HG03469 (cell line): ENCODE data around the gene SLIT1.

Source experiments
- ATAC-seq: cut with Tn5 transposase; IDR thresholded peaks from one replicate; pipeline ENCODE4 v1.9.1; 2021; ENCODE audit warnings: mild to moderate bottlenecking, moderate library complexity, moderate number of reproducible peaks; ENCODE audit not compliant: unreplicated experiment

Gene SLIT1

DNA sequence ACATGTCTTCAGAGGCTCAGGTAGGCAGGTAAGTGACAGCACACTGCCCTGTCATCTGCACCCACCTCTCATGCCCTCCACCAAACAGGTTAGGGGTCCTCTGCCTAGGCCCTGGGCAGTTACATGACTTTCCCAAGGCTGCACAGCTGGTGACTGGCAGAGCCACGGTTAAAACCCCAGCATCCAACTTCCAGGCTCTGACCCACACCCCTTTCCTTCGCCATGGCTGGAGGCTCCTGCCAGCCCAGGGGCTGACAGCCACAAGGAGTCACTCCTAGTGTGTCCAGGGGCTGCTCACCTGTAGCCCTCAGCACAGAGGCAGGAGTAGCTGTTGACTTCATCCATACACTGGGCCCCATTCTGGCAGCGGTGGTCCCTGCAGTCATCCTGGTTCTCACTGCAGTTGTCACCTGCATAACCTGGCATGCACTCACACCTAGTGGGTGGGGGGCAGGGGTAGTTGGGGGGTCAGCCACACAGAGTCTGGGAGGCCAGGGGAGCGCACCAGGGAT, 175.0 kb downstream of the SLIT1 start:
- ATAC-seq, result no peak

DNA sequence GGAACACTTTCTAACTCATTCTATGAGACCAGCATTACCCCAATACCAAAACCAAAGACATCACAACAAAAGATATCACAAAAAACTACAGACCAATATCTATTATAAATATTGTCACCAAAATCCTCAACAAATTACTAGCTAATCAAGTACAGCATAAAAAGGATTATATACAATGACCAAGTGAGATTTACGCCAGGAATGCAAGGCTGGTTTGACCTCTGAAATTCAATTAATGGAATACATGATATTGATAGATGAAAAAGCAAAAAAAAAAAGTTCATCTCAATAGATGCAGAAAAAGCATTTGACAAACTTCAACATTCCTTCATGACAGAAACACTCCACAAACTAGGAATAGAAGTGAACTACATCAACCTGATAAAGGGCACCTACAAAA, 178.3 kb downstream of the SLIT1 start:
- no peak for ATAC-seq

DNA sequence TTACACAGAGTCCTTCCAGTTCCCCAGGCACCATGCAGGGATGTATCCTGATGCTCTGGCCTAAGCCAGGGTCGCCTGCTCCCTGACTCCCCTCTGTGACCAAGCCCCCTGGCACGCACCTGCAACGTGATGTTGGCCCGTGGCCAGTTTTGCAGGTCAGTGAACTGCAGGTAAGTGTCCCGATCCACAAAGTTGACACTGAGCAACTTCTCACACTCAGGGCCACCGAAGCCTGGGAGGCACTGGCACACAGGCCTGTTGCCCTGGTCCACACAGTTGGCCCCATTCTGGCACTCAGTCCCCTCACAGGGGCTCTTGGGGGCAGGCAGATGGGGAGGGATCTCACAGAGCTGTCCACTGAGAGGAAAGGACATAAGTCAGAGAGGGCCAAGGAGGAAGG, 179.4 kb downstream of the SLIT1 start:
- ATAC-seq, result no peak

DNA sequence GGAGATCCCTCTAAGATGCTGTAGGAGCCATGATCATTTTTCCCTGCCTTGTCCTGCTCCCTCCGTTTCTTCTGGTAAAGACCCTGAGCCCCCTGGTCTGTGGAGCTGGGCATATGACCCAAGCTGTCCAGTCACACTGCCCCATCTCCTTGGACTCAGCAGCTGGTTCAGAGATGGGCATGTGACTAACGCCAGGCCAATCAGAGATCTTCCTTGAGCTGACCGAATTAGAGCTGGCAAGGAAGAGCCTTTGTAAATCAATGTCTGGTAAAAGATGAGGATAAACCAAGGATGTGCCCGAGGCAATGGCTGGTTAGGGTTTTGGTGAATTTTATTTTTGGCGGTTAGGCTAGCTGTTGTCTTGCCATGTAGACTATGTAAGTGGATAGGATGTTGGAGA, 180.4 kb downstream of the SLIT1 start:
- no peak for ATAC-seq

DNA sequence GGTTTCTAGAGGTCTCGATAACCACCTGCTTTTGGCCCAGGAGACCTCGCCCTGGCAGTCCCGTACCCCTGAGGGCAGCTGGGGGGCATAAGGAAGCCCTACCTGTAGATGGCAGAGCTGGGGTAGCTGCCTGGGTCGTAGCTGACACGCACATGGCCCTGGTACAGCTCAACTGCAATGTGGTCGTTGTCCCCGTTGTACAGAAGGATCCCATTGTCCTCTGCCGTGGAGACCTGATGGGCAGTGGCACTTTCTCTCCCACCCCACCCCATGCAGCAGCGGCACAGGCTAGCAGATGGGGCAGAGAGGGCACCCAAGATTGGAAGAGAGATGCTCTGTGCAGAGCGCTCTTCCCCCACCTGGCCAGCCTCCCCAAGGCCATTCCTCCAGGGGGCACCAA, 181.2 kb downstream of the SLIT1 start:
- no peak for ATAC-seq

DNA sequence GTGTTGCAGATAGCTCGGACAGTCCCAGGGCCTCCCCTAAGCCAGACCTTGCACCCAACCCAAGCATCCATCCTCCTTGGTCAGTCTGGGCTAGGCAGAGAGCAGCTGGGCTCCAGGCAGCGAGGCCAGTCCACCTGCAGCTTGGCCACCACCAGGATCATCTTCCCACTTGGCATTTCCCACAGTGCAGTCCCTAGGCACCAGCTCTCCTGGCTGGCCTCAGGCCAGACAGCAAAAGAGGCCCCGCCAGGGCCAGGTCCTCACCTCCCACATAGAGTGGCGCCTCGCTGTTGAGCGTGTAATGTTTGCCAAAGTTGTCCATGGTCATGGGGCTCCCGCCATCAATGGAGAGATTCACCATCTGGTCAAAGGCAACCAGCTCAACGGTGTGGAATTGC, 182.0 kb downstream of the SLIT1 start:
- ATAC-seq, result no peak

DNA sequence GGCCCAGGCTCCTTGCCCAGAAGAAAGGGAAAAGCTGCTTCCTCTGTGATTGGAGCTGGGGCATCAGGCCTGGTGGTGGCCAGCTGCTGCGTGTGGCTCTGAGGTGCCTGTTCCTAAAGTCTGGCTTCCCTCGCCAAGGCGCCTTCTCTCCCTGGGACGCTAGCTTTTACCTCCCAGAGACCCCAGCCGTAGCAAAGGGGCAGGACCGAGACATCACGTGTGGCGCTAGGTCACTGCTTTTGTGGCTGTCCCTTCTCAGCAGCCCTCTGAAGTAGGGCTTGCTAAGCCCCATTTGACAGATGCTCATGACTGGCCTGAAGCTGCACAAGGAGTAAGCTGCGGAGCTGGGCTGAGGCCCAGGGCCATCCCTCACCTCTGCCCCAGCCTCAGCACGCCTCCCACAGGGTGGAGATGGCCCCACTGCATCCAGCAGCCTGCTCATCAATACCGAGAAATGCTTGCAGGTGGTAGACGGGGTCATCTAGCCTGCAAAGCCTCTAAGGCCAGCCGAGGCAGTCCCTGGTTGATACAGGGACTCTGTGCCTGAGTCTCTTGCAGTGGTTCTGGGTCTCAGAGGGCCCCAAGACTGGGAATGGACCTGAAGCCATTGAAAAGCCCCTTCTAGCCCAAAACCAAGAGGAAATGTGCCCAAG, 182.5 kb downstream of the SLIT1 start:
- ATAC-seq, result no peak

DNA sequence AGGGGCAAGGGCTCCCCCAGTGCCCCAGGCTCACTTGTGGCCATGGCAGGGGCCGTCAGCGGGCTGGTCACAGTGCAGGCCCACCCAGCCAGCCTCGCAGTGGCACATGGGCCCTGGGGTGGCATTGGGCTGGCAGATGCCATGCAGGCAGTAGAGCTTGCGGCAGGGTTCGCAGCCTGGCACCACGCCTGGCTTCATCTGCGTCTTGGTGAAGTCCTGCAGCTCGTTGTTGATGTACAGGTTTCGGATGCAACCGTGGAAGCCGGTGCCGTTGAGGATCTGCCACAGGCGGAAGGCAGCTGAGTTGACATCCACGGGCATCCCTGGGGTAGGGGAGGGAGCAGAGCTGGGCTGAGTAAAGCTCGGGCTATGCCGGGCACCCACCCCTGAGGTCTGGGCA, 183.1 kb downstream of the SLIT1 start:
- ATAC-seq, result no peak

DNA sequence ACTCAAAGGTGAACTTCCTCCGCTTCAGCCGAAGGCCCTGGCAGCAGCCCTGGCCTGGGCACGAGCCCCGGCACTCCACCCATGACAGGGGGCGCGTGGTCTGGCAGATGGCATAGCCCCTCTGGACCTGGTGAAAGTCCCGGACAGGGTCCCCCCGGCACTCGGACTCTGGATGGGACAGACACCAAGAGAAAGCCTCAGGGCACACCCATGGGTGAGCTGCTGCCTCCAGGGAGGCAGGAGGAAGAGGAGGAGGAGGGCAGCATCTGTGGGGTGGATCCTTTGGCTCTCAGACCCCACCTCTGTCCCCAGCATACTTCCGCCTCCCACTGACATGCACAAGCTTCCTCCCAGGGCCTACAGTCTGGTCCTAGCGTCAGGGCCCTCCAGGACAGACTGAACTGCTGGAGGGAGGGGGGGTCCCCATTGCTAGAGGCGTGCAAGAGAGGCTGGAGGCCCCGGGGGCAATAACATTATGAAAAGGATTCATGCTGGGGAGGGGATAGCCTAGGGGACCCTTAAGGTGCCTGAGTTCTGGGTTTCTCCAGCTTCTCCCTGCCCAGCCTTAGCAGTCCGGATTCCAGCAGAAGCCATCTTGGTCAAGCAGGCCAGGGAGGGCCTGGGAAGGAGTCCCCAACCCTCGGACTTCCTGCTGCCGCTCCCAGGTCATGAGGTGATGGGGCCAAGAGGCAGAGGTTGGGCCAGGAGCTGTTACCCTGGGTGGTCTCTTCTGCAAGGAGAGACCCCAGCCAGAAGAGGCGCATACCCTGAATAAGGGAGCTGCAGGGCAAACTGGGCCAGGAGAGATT, 184.4 kb downstream of the SLIT1 start:
- ATAC-seq, result no peak

DNA sequence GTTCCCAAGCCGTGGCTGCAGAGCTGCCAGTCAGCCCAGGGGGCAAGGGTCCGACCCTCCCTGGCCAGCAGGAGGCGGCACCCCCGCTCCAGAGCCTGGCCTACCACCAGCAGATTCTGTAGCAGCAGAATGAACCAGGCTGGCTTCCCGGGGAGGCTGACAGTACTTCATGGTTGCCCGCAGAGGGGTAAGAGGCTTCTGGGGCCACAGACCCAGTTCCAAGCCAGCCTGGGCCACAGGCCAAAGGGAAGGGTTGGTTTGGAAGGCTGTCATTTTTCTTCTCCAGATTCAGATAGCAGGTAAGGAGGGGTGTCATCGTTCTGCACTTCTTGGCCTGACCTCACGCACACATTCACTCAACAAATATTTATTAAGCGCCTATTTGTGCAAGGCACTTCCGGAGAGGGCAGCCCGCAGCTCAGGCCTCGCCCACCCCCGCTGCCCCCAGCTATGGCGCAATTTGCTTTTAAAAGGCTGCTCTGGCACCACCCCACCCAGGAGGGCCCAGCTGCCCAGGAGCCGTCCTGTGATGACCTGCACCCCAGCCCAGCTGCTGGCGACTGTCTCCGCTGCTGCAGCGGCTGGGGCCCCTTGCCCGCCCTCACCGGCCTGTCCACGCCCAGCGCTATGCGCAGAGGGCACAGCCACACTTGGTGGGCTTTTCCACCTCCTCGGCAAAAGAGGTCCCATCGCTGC, 185.1 kb downstream of the SLIT1 start:
- ATAC-seq, result no peak

DNA sequence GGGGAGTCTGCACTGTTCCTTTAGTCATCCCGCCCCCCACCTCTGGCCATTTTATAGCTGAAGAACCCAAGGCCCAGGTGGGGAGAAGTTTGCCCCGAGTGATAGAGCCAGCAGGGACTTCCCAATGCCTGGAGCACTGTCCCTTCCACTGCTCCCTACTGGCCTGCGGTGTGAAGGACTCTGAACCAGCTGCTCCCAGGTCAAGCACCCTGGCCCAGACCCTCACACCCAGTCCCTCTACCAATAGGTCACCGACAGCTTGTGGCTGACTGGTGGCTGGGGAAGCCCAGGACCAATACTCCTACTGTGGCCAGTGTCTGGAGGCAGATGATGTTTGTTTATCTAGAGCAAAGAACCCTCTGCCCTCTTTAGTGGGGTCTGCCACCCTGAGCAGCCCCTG, 185.8 kb downstream of the SLIT1 start:
- no peak for ATAC-seq

DNA sequence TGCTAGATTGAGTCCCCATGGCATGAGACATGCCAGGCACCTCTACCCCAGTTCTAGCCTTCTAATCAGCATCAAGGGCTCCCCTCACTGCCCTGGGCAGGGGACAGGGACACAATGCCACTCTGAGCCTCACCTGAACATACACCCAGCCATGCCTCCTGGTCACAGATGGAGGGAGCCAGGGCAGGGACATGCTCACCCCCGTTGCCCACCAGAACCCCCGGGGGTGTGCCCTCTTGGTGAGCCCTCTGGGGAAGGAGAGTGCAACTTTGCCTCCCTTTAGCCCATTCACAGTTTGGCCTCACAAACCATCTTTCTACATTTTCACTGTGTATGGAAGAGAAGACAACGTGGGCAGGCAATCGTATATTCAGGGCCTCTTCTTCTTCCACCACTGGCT, 186.4 kb downstream of the SLIT1 start:
- no peak for ATAC-seq

DNA sequence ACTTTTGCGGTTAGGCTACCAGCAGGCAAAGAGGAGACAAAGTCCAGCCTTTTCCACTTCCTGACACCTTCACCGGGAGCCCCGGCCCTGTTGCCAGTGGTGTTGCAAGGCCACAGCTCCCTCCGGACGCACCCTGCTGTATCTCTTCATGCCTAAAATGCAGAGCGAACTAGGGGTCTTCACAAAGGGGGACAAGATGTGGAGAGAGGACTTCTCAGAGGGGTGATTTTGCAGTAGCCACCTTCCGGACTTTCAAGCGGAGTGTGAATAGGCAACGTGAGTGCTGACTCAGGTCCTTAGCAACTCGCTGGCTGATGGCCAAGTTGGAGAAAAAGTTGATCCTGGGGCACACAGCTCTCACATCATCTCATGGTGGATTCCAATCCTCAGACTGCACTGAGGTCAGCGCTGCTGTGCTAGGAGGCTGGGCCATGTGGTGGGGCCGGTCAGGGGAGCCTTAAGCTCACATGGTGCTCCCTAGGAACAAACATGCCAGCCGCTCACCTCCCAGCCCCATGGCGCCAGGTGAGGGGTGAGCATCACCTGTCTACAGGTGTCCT, 187.3 kb downstream of the SLIT1 start:
- no peak for ATAC-seq

DNA sequence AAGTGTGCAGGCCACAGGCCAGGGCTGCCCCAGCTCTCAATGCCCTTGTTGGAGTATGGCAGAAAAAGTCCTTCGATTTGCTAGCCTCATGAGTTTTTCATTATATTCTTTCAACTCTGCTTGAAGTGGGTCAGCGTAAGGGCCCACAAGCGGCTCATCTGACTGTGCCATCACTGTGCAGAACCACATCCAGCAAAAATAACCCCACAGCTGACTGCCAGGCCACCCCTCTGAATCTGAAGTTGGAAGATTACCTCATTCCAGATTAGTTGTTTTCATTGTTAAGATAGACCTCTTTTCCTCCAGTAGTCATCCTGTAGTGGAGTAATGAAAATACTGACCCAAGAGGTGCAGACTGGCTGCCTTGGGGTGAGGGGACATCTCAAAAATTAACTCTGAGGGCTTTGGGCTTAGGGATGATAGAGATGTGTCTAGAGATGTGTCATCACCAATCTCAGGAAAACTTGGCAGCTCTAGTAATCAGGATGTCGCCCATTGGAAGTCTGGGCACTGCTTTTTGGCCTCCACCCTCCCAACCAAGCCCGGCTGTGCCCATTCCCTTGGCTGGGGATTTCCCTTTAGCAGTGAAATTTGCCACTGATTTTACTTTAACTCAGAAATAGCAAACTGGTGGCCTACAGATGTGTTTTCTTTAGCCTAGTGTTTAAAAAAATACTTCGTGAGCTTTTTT, 189.3 kb downstream of the SLIT1 start:
- ATAC-seq, result no peak

DNA sequence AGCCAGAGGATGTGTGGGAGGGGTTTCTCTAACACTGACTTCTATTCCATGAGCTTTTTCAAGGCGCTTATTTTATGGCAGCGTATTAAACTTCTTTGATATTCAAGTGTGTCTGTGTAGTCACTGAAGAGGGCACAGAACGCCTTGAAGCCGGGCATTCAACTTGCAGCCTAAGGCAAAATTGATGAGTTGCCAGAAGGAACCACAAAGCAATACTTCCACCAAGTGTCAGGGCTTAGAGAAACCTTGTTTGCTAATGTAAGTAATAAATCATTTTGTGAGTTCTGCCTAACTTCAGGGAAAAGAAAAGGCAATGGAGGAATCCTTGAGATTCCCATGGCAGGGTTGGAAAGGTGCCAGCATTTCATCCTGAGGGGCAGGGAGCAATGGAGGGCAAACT, 189.9 kb downstream of the SLIT1 start:
- ATAC-seq, result no peak

DNA sequence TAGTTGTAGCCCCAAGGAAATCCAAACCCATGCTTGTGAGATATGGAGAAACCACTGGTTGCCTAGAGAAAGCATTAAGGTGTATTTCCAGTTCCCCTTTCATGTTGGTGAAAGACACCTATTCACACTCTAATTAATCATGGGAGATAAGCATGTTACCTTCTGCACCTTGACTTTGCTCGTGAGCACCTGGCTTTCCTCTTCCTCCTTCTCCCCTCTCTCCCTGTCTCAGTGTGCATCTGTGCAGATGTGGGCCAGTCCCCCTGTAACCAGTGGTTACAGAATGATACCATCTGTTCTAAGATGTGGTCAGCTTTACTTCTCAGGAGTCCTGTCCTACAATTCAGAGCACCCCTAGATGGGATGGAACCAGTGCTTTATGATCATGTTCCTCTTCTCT, 193.0 kb downstream of the SLIT1 start:
- ATAC-seq, result no peak

DNA sequence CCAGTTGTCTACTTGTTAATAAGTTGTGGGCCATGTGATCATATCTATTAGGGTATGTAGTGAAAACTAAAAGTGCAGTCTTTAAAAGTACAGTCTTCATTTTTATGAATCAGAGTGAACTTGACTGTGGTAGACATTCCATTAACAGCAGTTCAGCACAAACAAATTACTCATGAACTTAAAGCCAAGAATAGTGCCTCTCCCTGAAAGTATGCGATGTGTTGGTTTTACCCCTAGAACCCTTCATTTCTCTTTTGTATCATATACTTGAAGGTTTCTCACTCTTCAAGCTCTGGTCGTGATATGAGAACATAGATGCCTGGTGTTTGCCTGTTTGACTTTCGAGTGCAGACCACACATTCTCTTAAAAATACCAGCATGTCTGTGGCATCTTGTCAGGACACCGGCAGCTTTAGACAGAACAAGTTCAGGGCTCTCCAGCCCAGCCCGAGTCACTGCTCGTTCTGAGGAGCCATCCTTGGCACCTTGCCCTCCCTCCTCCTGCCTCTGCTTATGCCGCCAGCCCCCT, 194.4 kb downstream of the SLIT1 start:
- no peak for ATAC-seq

DNA sequence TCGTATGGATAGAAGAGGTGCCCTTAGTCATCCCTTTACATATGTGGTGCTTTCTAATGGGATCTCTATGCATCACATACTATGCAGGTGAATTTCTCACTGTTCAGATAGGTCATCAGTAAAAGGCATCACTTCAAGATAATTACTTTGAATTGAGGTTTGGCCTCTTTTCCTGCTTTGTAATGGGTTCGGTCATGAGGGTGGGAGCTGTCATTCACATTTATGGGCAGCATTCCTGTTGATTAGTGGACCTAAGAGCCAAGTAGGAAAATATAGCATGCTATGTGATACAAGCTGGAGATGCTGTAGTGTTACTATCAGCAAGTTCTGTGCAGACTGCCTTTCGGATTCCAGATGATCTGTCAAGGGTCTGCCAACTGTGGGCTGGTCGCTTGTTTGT, 197.3 kb downstream of the SLIT1 start:
- no peak for ATAC-seq

DNA sequence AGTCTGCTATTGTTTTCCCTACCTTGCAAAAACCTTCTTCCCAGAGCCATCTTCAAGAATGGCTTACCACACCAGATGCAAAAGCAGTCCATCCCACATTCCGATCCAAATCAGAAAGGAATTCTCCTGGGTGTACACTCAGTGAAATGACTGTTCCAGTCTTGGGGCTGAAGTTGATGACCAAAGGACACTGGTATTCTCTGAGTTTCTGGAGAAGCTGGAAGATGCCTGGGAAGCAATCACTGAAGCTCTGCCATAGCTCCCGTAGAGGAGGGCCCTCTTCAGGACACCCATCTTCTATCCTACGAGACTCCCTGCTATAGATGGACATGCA, 197.9 kb downstream of the SLIT1 start:
- ATAC-seq, result no peak

DNA sequence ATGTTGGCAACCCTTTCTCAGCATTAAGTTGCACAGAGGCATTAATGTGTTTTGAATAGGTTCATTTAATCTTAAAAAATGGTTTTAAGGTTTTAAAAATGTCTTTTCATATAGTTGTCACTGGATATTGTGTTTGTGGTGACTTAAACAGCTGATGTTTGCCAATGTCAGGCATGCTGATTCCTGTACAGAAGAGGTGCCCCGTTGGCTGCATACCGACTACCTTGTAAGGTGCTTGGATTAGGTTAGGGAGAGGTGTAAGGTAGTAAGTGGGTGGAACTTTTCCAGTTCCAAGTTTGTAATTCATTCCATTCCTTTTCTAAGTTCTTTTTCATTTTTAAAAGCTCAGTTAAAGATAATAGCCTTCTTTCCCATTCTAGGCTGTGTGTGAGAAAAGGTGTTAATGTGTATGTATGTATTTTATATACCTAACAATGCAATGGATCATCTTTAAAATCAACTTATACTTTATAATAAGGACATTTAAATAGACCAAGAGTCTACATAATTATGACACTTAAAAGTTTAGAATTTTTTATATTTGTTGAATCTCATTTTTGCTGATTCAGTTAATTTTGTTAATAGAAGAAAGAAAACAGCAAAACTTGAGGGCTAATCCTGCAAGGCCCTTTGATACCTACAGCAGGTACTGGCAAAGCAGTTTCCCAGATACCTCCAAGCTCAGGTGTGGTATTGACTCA, 198.5 kb downstream of the SLIT1 start:
- no peak for ATAC-seq
